Prostate gland (tissue), 2 donors: Measurements from ENCODE around the gene TMEM61. TPM values are rescaled to one million over a fixed set of nuclear protein-coding genes. Genes with fewer than 3 reads are reported as not detected.

ENCODE experiments used
- DNase-seq: peaks from one replicate; pipeline ENCODE4 v3.0.0-alpha.2; 2019; ENCODE audit warnings: low spot score
- H3K27ac ChIP-seq, 2 donors: fragments of 200-600 bp; sonication (generic); 2 replicates each; pipeline ENCODE4 v1.5.1; 2017 to 2019
- H3K27me3 ChIP-seq: fragments of 200-600 bp; sonication (generic); replicated peaks from 2 replicates; pipeline ENCODE4 v1.5.1; 2019; ENCODE audit not compliant: insufficient read depth
- H3K36me3 ChIP-seq, 2 donors: fragments of 200-600 bp; sonication (generic); 1 replicate in 1 of 2; 2 replicates in 1 of 2; pipeline versions ENCODE4 v1.5.1 to v1.8.1; 2017 to 2019
- H3K4me1 ChIP-seq: fragments of 200-600 bp; sonication (generic); replicated peaks from 2 replicates; pipeline ENCODE4 v1.5.1; 2019
- H3K4me3 ChIP-seq, 2 donors: fragments of 200-600 bp; sonication (generic); 2 replicates each; pipeline ENCODE4 v1.5.1; 2017 to 2019
- H3K9me3 ChIP-seq: fragments of 200-600 bp; sonication (generic); 2 replicates; pipeline ENCODE4 v1.5.1; 2017
- POLR2A ChIP-seq: fragments of 450-650 bp; IDR thresholded peaks from one replicate; pipeline ENCODE4 v1.6.1; 2016; ENCODE audit warnings: antibody characterized with exemption, mild to moderate bottlenecking
- POLR2AphosphoS5 ChIP-seq: sonication (generic); formaldehyde crosslinking; IDR thresholded peaks from one replicate; pipeline ENCODE4 v1.6.1; 2017; ENCODE audit warnings: antibody characterized with exemption
- WGBS: methylation state at CpG from one replicate; pipeline ENCODE4 v1.1.5; 2018; 5-methylcytosine and 5-hydroxymethylcytosine counted together
- intact Hi-C: fragments of 100-400 bp; cut with DNase I; formaldehyde crosslinking; loops from one replicate; pipeline ENCODE4 v1.14.2; 2022
- total RNA-seq, 2 donors: library from RNA; depleted of rRNA; stranded (reverse); fragments of >200 nt; gene quantifications; one replicate each; pipeline ENCODE4 v1.1.0, GENCODE V29; 2016
- TF ChIP-seq, protein P1 (sequence below), 4 experiments: fragments of 200-600 bp in 2 of 4; fragments of 450-650 bp in 2 of 4; sonication (generic) in 2 of 4; IDR thresholded peaks; 1 replicate in 3 of 4; 2 replicates in 1 of 4; pipeline ENCODE4 v1.5.1; 2016 to 2019; ENCODE audit warnings: antibody characterized with exemption in 4 of 4, mild to moderate bottlenecking in 2 of 4, moderate library complexity in 2 of 4

TMEM61 gene
- total RNA-seq, 2 donors from 2014 or later = 2.4 to 5.4 TPM

DNA sequence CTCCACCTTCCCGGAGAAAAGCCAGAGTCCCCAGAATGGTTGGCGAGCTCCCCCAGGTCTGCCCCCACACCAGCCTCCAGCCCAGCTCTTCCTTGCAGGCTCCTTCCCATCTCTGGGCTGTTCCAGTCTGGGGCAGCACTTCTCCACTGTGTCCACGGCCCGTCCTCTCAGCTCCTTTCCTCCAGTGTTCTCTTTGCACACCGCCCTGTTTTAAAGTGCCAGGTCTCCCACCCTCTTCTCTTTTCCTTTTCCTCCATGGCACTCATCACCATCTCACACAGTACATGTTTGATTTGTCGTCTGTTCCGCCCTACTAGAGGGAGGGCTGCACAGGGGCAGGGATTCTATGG is 52.8 kb downstream of the TMEM61 start:
- 89% methylated on average over 7 of the region's 7 CpGs for WGBS
- TF ChIP-seq POLR2AphosphoS5 = no peak
- Histone ChIP-seq H3K4me1 (no peaks in the 10 kb centered on the region), H3K27me3 (no peaks in the 10 kb centered on the region), H3K27ac (no peak overlapping the region), H3K4me3 (no peak overlapping the region), H3K9me3 (no peaks in the 10 kb centered on the region), H3K36me3 (no peaks in the 10 kb centered on the region)
- intact Hi-C loops = no loop called here
- DNase-seq = no peak

DNA sequence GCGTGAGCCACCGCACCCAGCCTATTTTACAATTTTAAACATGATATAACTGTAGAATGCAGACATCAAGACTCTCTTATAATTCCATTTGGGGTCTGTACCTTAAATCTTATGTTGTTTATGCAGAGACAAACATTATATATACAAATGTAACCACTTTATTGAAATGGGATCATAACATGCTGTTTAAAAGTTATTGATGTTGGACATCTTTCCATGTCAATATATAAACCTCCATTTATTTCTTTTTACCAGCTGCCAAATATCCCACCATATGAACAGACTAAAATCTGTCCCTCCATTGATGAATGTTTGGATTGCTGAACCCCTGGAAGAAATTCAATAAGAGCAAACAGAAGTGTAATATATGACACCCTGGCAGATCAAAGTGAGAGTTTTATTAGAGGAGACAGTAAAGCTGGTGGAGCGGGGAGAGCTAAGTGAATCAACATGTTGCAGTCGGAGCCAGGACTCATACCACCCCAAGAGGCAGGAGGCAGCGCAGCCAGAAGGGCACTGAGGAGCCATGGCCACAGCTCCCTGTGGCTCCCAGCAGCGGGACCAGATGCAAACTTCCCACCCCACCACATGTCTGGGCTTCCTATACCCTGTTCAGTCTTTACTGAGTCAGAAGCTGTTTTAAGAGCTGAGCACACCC is 54.2 kb downstream of the TMEM61 start:
- H3K27me3 ChIP-seq = peaks cover 5% of the 10 kb centered on the region
- H3K4me3 ChIP-seq = no peak overlapping the region
- no peaks in the 10 kb centered on the region for H3K9me3 ChIP-seq
- TF ChIP-seq POLR2A = no peak
- TF ChIP-seq, protein P1, sequence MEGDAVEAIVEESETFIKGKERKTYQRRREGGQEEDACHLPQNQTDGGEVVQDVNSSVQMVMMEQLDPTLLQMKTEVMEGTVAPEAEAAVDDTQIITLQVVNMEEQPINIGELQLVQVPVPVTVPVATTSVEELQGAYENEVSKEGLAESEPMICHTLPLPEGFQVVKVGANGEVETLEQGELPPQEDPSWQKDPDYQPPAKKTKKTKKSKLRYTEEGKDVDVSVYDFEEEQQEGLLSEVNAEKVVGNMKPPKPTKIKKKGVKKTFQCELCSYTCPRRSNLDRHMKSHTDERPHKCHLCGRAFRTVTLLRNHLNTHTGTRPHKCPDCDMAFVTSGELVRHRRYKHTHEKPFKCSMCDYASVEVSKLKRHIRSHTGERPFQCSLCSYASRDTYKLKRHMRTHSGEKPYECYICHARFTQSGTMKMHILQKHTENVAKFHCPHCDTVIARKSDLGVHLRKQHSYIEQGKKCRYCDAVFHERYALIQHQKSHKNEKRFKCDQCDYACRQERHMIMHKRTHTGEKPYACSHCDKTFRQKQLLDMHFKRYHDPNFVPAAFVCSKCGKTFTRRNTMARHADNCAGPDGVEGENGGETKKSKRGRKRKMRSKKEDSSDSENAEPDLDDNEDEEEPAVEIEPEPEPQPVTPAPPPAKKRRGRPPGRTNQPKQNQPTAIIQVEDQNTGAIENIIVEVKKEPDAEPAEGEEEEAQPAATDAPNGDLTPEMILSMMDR (IDR thresholded peaks at IDR 0.05) = no peak
- TF ChIP-seq POLR2AphosphoS5 = peak; percentile 39
- intact Hi-C loops = no loop called here
- H3K36me3 ChIP-seq = no peaks in the 10 kb centered on the region
- no peaks in the 10 kb centered on the region for H3K4me1 ChIP-seq
- no peak for DNase-seq
- 54% methylated on average over 6 of the region's 6 CpGs for WGBS
- no peak overlapping the region for H3K27ac ChIP-seq

DNA sequence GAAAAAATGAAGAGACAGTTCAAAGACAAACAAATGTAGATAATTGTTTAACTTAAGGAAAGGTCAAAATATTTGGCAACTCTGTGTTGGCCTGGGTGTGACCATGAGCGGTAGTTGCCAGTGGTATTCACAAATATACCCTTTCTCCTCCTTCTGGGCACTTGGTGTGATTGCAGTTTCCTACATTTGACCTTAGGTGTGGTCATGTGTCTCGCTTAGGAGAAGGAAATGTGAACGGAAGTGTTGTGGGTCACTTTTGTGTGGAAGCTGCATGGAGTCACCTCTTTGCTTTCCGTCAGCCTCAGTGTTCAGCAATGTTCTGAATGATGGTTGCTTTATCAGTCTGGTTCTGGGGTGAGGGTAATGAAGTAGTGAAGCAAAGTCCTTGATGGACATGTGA is 55.5 kb downstream of the TMEM61 start:
- Histone ChIP-seq H3K36me3 (no peaks in the 10 kb centered on the region), H3K27ac (no peak overlapping the region), H3K4me3 (no peak overlapping the region), H3K27me3 (peaks cover 11% of the 10 kb centered on the region), H3K4me1 (no peaks in the 10 kb centered on the region), H3K9me3 (no peaks in the 10 kb centered on the region)
- 75% methylated on average over 4 of the region's 4 CpGs for WGBS
- no peak for DNase-seq
- TF ChIP-seq POLR2A = no peak
- no peak for TF ChIP-seq POLR2AphosphoS5
- TF ChIP-seq, protein P1 (IDR thresholded peaks at IDR 0.05) = no peak
- intact Hi-C loops = no loop called here

DNA sequence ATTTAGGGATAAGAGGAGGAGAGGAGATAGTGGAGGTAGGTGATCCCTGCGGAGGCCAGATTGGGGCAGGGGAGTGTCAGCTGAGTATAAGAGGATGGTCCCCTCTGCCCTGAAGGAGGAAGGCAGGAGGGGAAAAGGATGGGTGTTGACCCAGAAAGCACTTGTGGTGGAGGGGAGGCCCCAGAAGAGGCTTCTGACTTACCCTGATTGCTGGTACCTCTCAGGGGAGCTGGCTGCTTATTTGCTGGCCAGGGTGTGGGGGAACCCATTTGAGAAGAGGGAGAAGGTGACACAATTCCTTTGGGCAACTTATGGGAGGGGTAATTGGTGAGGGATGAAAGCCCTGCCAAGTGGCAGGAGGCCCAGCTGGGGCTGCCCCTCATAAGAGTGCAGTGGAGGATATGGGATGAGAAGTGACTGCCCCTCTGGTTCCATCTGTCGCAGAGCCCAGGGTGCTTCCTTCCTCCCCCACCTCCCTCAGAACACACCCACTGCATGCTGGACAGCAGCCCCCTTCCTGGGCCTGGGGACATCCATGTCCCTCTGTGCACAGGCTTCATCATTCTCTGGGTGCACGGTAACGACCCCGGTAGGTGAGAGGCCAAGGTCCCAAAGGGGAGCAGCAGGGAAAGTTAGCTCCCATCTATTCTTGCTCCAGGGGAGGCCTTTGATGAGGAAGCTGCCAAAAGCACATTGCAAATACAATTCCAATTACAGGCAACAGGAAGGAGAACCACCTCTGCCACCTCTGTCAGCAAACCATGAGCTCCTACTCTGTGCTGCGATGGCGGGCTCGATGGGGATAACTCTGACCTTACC is 57.5 kb downstream of the TMEM61 start:
- Histone ChIP-seq H3K27me3 (peaks cover 11% of the 10 kb centered on the region), H3K27ac (no peak overlapping the region), H3K36me3 (no peaks in the 10 kb centered on the region), H3K9me3 (no peaks in the 10 kb centered on the region), H3K4me3 (no peak overlapping the region), H3K4me1 (no peaks in the 10 kb centered on the region)
- TF ChIP-seq POLR2A (no peak), POLR2AphosphoS5 (no peak)
- TF ChIP-seq, protein P1 (IDR thresholded peaks at IDR 0.05) = no peak
- intact Hi-C loops = no loop called here
- DNase-seq = no peak
- WGBS = 92% methylated on average over 8 of the region's 8 CpGs

DNA sequence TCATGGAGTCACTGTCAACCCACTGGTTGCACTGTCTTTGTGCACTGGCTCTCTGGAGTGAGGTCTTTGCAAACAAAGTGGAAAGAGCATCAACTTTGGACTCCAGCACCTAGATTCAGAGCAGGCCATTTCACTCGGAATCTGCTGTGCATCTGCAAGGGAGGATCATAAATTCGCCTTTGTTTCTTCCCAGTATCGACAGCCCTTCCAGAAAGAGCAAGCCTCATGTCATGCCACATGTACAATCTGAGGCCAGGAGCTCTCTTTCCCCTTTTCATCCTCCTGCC is 58.1 kb downstream of the TMEM61 start:
- DNase-seq = no peak
- TF ChIP-seq, protein P1 (IDR thresholded peaks at IDR 0.05) = no peak
- no peak for TF ChIP-seq POLR2AphosphoS5
- TF ChIP-seq POLR2A = no peak
- H3K27ac ChIP-seq = no peak overlapping the region
- no peaks in the 10 kb centered on the region for H3K36me3 ChIP-seq
- intact Hi-C loops = no loop called here
- H3K4me1 ChIP-seq = no peaks in the 10 kb centered on the region
- no peak overlapping the region for H3K4me3 ChIP-seq
- H3K27me3 ChIP-seq = peaks cover 11% of the 10 kb centered on the region
- 92% methylated on average over 3 of the region's 3 CpGs for WGBS
- H3K9me3 ChIP-seq = no peaks in the 10 kb centered on the region
